GM21528 (cell line): ENCODE results near the gene CGB7.
"Not testable (repeated sequence)": the region's sequence is repeated elsewhere in the genome, so short reads cannot be mapped to it uniquely, and the experiment has no call there.

Source experiments
- ATAC-seq: cut with Tn5 transposase; IDR thresholded peaks from one replicate; pipeline ENCODE4 v1.9.1; 2021; ENCODE audit warnings: mild to moderate bottlenecking, moderate library complexity; ENCODE audit not compliant: unreplicated experiment, low FRiP score

CGB7 gene

GRCh38 chr19:49043548-49043947 is 14.0 kb downstream of the CGB7 start, which contains the start of gene CGB5:
Gene CGB5, plus strand, starts transcription at chr19:49043848. Its CDS starts 362 bp downstream, at chr19:49044210.
- ATAC-seq = not testable (repeated sequence)

- not testable (repeated sequence) for ATAC-seq
Measured at GRCh38 chr19:49042666-49043065, 14.9 kb downstream of the CGB7 start.

- no peak for ATAC-seq
Measured at GRCh38 chr19:49042177-49042576, 15.4 kb downstream of the CGB7 start.

- ATAC-seq = not testable (repeated sequence)
Measured at GRCh38 chr19:49039736-49040135, 17.8 kb downstream of the CGB7 start.

GRCh38 chr19:49038557-49039276 is 18.8 kb downstream of the CGB7 start:
- not testable (repeated sequence) for ATAC-seq

- not testable (repeated sequence) for ATAC-seq
Measured at GRCh38 chr19:49038111-49038510, 19.4 kb downstream of the CGB7 start.

- not testable (repeated sequence) for ATAC-seq
Measured at GRCh38 chr19:49036815-49037214, 20.7 kb downstream of the CGB7 start, which contains the start of gene CGB1. Gene CGB1, minus strand, starts transcription at chr19:49036895. Its CDS starts 184 bp downstream, at chr19:49036711.

GRCh38 chr19:49031642-49032301 is 25.8 kb downstream of the CGB7 start, which contains the start of gene CGB2:
Gene CGB2, plus strand, starts transcription at chr19:49031890. Its CDS starts 206 bp downstream, at chr19:49032096.
- ATAC-seq = not testable (repeated sequence)

- ATAC-seq = not testable (repeated sequence)
Measured at GRCh38 chr19:49030323-49030722, 27.2 kb downstream of the CGB7 start.

- not testable (repeated sequence) for ATAC-seq
Measured at GRCh38 chr19:49029749-49030148, 27.8 kb downstream of the CGB7 start.

- ATAC-seq = not testable (repeated sequence)
Measured at GRCh38 chr19:49028686-49029085, 28.9 kb downstream of the CGB7 start.

GRCh38 chr19:49025599-49025998 is 31.9 kb downstream of the CGB7 start:
- not testable (repeated sequence) for ATAC-seq

GRCh38 chr19:49025088-49025487 is 32.5 kb downstream of the CGB7 start:
- not testable (repeated sequence) for ATAC-seq

- ATAC-seq = not testable (repeated sequence)
Measured at GRCh38 chr19:49024233-49024632, 33.3 kb downstream of the CGB7 start, which contains the start of gene CGB3. Gene CGB3, minus strand, starts transcription at chr19:49024333. Its CDS starts 362 bp downstream, at chr19:49023971.

GRCh38 chr19:49022116-49022515 is 35.4 kb downstream of the CGB7 start:
- ATAC-seq = no peak

GRCh38 chr19:49020931-49021895 is 36.3 kb downstream of the CGB7 start:
- ATAC-seq = no peak

GRCh38 chr19:49020342-49020741 is 37.2 kb downstream of the CGB7 start:
- ATAC-seq = no peak

- ATAC-seq = no peak
Measured at GRCh38 chr19:49019242-49019932, 38.2 kb downstream of the CGB7 start.

- ATAC-seq = not testable (repeated sequence)
Measured at GRCh38 chr19:49018388-49019241, 38.9 kb downstream of the CGB7 start.
